Measurements from ENCODE around the gene DGKQ.

- TF ChIP-seq POLR2AphosphoS5 (IDR thresholded peaks at IDR 0.05; ENCODE audit: low read depth, low read length) (no peak), SIN3A (IDR thresholded peaks at IDR 0.05; ENCODE audit: borderline replicate concordance, insufficient read depth, low read length) (no peak), TAF1 (IDR thresholded peaks at IDR 0.05; ENCODE audit: borderline replicate concordance, insufficient read depth, low read length) (no peak)
Observed at GRCh38 chr4:965048-965765, 8.2 kb downstream of the DGKQ start.
